B cell (primary cell): ENCODE data around the gene WDR19. TPM values are rescaled to one million over a fixed set of nuclear protein-coding genes. Genes with fewer than 3 reads are reported as not detected.

Experiments used
- ATAC-seq: fragments of 200-7000 bp; cut with Tn5 transposase; one replicate; pipeline ENCODE4 v1.10.0; 2021; ENCODE audit warnings: low read depth, mild to moderate bottlenecking, moderate number of reproducible peaks, moderate library complexity
- CTCF ChIA-PET: fragments of 350-600 bp; sonication (Branson Sonifier 250); formaldehyde crosslinking; loops from one replicate; lab custom pipeline; 2021; ENCODE audit warnings: antibody characterized with exemption, inconsistent platforms; lab: Charles Lee
- POLR2A ChIA-PET: fragments of 350-600 bp; sonication (Branson Sonifier 250); formaldehyde crosslinking; loops from one replicate; lab custom pipeline; 2021; ENCODE audit warnings: antibody characterized with exemption; lab: Charles Lee
- DNase-seq: peaks from one replicate; pipeline ENCODE4 v3.0.0; 2013
- H2AFZ ChIP-seq: 2 replicates; pipeline ENCODE4 v1.6.1; 2012; ENCODE audit warnings: mild to moderate bottlenecking, low read depth, low read length; ENCODE audit not compliant: insufficient read depth, poor library complexity, severe bottlenecking
- H3K27ac ChIP-seq, 2 donors: 1 replicate in 1 of 2; 2 replicates in 1 of 2; pipeline ENCODE4 v1.5.1; 2012 to 2013; ENCODE audit warnings: low read length in 2 of 2, mild to moderate bottlenecking in 2 of 2, moderate library complexity in 1 of 2
- H3K27me3 ChIP-seq, 4 experiments: fragments of 200-600 bp in 1 of 4; sonication (generic) in 1 of 4; replicated peaks in 1 of 4; 1 replicate in 2 of 4; 2 replicates in 2 of 4; pipeline versions ENCODE4 v1.6.1 to v1.7.0; 2013 to 2016; ENCODE audit warnings: low read length in 3 of 4, mild to moderate bottlenecking in 2 of 4, mixed read lengths in 1 of 4, moderate library complexity in 1 of 4; ENCODE audit not compliant: insufficient read depth in 4 of 4, control insufficient read depth in 3 of 4; ENCODE audit errors: control extremely low read depth in 1 of 4
- H3K36me3 ChIP-seq, 2 experiments: replicated peaks in 1 of 2; 1 replicate in 1 of 2; 2 replicates in 1 of 2; pipeline versions ENCODE4 v1.6.1 to v1.7.1; 2013; ENCODE audit warnings: low read length in 1 of 2; ENCODE audit not compliant: insufficient read depth in 2 of 2, control insufficient read depth in 1 of 2; ENCODE audit errors: control extremely low read depth in 1 of 2, extremely low read depth in 1 of 2
- H3K4me1 ChIP-seq, 2 donors: fragments of 200-600 bp in 1 of 2; sonication (generic) in 1 of 2; 1 replicate in 1 of 2; 2 replicates in 1 of 2; pipeline versions ENCODE4 v1.5.1 to v1.6.1; 2013 to 2017; ENCODE audit warnings: low read length in 2 of 2; ENCODE audit not compliant: control insufficient read depth in 2 of 2, insufficient read depth in 2 of 2
- H3K4me2 ChIP-seq: replicated peaks from 2 replicates; pipeline ENCODE3; 2012; ENCODE audit warnings: mild to moderate bottlenecking, low read depth, low read length; ENCODE audit not compliant: poor library complexity, severe bottlenecking
- H3K4me3 ChIP-seq, 5 experiments: fragments of 200-600 bp in 1 of 5; sonication (generic) in 1 of 5; 1 replicate in 3 of 5; 2 replicates in 2 of 5; pipeline versions ENCODE4 v1.5.1 to v1.7.0; 2011 to 2016; ENCODE audit warnings: low read length in 4 of 5, mild to moderate bottlenecking in 4 of 5, low read depth in 2 of 5, control low read depth in 1 of 5, moderate library complexity in 1 of 5; ENCODE audit not compliant: insufficient read depth in 1 of 5; ENCODE audit errors: control extremely low read depth in 1 of 5, extremely low read depth in 1 of 5
- H3K79me2 ChIP-seq: fragments of 200-600 bp; sonication (generic); one replicate; pipeline ENCODE4 v1.6.0; 2016; ENCODE audit warnings: low read length; ENCODE audit not compliant: control insufficient read depth, insufficient read depth
- H3K9ac ChIP-seq: fragments of 200-600 bp; sonication (generic); 2 replicates; pipeline ENCODE4 v1.6.1; 2017; ENCODE audit warnings: mild to moderate bottlenecking, low read length, moderate library complexity
- H3K9me3 ChIP-seq, 3 donors: one replicate each; pipeline versions ENCODE4 v1.6.1 to v1.7.1; 2013; ENCODE audit warnings: low read length in 2 of 3; ENCODE audit not compliant: control insufficient read depth in 2 of 3, insufficient read depth in 1 of 3; ENCODE audit errors: control extremely low read depth in 1 of 3
- H4K20me1 ChIP-seq: 2 replicates; pipeline ENCODE4 v1.6.0; 2012; ENCODE audit warnings: mild to moderate bottlenecking, low read length; ENCODE audit not compliant: insufficient read depth, control insufficient read depth, poor library complexity, severe bottlenecking
- H3K27ac Mint-ChIP-seq: one replicate; pipeline ENCODE4 v1.8.0; 2021; ENCODE audit warnings: mixed read lengths
- H3K27me3 Mint-ChIP-seq: one replicate; pipeline ENCODE4 v1.8.0; 2021; ENCODE audit warnings: mixed read lengths
- H3K4me1 Mint-ChIP-seq: one replicate; pipeline ENCODE4 v1.8.0; 2021; ENCODE audit warnings: mixed read lengths
- H3K4me3 Mint-ChIP-seq: one replicate; pipeline ENCODE4 v1.8.0; 2021; ENCODE audit warnings: mixed read lengths
- H3K9me3 Mint-ChIP-seq: one replicate; pipeline ENCODE4 v1.8.0; 2022; ENCODE audit warnings: mixed read lengths; ENCODE audit not compliant: insufficient read depth
- EZH2 ChIP-seq: IDR thresholded peaks from 2 replicates; pipeline ENCODE4 v1.6.1; 2012; ENCODE audit warnings: borderline replicate concordance, low read depth, mild to moderate bottlenecking, moderate library complexity, low read length; ENCODE audit not compliant: insufficient read depth, poor library complexity, severe bottlenecking
- WGBS: methylation state at CpG from one replicate; pipeline ENCODE4 v1.1.5; 2013; ENCODE audit warnings: missing lambda C conversion rate; ENCODE audit not compliant: insufficient coverage; 5-methylcytosine and 5-hydroxymethylcytosine counted together
- intact Hi-C: fragments of 100-400 bp; cut with micrococcal nuclease; formaldehyde crosslinking; loops from one replicate; pipeline ENCODE4 v1.10.0; 2022
- polyA plus RNA-seq: library from polyadenylated mRNA; depleted of rRNA; stranded (reverse); fragments of >200 nt; gene quantifications from 2 replicates; pipeline ENCODE4 v1.2.3, GENCODE V29; 2012
- total RNA-seq, 2 donors: library from RNA; stranded (reverse); fragments of 120-200 nt in 1 of 2; gene quantifications; 1 replicate in 1 of 2; 2 replicates in 1 of 2; pipeline versions ENCODE4 v1.2.3 to v1.2.4, GENCODE V29; 2013 to 2022
- TF ChIP-seq, protein P1 (sequence below): fragments of 200-600 bp; IDR thresholded peaks from one replicate; pipeline ENCODE4 v1.8.0; 2022; ENCODE audit warnings: antibody characterized with exemption, mild to moderate bottlenecking

Gene WDR19
- total and polyA plus RNA-seq, 2 donors (not counting 1 experiment from before 2014, with no cell fraction given) = 35.1 to 79.8 TPM

DNA sequence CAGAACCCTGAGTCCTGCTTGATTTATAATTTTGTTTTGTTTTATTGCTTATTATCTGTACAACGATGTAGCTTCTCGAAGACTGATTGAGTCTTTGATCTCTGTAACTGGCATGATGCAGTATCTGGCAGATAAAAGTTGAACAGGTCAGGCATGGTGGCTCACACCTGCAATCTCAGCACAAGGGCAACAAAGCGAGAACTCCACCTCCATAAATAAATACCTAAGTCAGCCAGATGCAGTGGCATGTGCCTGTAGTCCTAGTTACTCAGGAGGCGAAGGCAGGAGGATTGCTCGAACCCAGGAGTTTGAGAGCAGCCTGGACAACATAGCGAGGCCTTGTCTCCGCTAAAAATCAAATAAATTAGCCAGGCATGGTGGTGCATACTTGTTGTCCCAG is 15.7 kb upstream of the WDR19 start:
- no peaks in the 10 kb centered on the region for H3K27me3 ChIP-seq
- H3K4me1 ChIP-seq = peaks cover 36 to 38% of the 10 kb centered on the region in 2 donors
- intact Hi-C loops = loop anchor here (1.0 kb wide), 1 partner anchor 16 kb away; the partner anchor contains the start of gene WDR19
- peak overlapping the region; percentile 57 for H3K9ac ChIP-seq
- 27% methylated on average over 5 of the region's 7 CpGs for WGBS
- peak overlapping the region; percentile 92 to 94 for H3K27ac ChIP-seq
- Mint-ChIP-seq H3K27me3 (no peaks in the 10 kb centered on the region), H3K27ac (peak overlapping the region; percentile 88), H3K4me3 (peak overlapping the region; percentile 75), H3K4me1 (peaks cover 51% of the 10 kb centered on the region), H3K9me3 (no peaks in the 10 kb centered on the region)
- DNase-seq = peak; percentile 72
- ChIA-PET POLR2A (interaction anchor here (0.8 to 2.5 kb wide), 2 partner anchors 15 to 22 kb away, joined by 5 to 10 read pairs; no protein-coding TSS in a partner anchor), CTCF (interaction anchor here (0.9 to 2.2 kb wide), 11 partner anchors 8 to 407 kb away, joined by 3 to 11 read pairs (median 4); partner anchors contain the start of genes TLR10 and WDR19)
- TF ChIP-seq EZH2 = no peak
- TF ChIP-seq, protein P1, sequence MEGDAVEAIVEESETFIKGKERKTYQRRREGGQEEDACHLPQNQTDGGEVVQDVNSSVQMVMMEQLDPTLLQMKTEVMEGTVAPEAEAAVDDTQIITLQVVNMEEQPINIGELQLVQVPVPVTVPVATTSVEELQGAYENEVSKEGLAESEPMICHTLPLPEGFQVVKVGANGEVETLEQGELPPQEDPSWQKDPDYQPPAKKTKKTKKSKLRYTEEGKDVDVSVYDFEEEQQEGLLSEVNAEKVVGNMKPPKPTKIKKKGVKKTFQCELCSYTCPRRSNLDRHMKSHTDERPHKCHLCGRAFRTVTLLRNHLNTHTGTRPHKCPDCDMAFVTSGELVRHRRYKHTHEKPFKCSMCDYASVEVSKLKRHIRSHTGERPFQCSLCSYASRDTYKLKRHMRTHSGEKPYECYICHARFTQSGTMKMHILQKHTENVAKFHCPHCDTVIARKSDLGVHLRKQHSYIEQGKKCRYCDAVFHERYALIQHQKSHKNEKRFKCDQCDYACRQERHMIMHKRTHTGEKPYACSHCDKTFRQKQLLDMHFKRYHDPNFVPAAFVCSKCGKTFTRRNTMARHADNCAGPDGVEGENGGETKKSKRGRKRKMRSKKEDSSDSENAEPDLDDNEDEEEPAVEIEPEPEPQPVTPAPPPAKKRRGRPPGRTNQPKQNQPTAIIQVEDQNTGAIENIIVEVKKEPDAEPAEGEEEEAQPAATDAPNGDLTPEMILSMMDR = no peak
- H3K4me3 ChIP-seq = peak overlapping the region in 2 of 5 experiments; percentile 16 to 48
- H3K9me3 ChIP-seq = peaks cover 0 to 4% (median 0%) of the 10 kb centered on the region in 3 donors
- peak; percentile 51 for ATAC-seq
- H3K4me2 ChIP-seq = peak overlapping the region; percentile 71
- H3K36me3 ChIP-seq = no peaks in the 10 kb centered on the region
- H3K79me2 ChIP-seq = no peaks in the 10 kb centered on the region
- H4K20me1 ChIP-seq = no peaks in the 10 kb centered on the region
- H2AFZ ChIP-seq = peak overlapping the region; percentile 39

DNA sequence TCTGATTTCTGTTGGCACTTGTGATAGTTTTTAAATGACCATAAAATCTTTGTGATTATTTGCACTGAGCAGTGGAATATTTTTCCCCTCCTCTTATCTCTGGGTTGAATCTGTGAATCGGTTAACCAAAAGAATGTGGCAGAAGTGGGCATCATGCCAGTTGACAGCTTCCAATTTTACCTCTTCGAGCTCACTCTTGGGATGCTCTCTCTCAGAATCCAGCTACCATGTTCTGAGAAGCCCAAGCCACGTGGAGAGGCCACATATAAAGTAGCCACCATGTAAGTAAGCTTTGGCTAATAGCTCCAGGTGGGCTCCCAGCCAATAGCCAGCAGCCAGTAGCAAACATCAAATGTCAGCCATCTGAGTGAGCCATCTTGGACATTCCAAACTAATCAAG is 12.9 kb upstream of the WDR19 start:
- Mint-ChIP-seq H3K27me3 (no peaks in the 10 kb centered on the region), H3K27ac (no peak overlapping the region), H3K4me1 (peaks cover 52% of the 10 kb centered on the region), H3K9me3 (no peaks in the 10 kb centered on the region), H3K4me3 (no peak overlapping the region)
- Histone ChIP-seq H3K79me2 (no peaks in the 10 kb centered on the region), H3K27me3 (no peaks in the 10 kb centered on the region), H3K4me2 (no peak overlapping the region), H3K4me3 (no peak overlapping the region), H3K27ac (no peak overlapping the region), H3K9ac (no peak overlapping the region), H3K4me1 (peaks cover 36 to 38% of the 10 kb centered on the region in 2 donors), H3K9me3 (peaks cover 0 to 4% (median 0%) of the 10 kb centered on the region in 3 donors), H3K36me3 (no peaks in the 10 kb centered on the region), H4K20me1 (no peaks in the 10 kb centered on the region), H2AFZ (no peak overlapping the region)
- intact Hi-C loops = no loop called here
- ChIA-PET POLR2A (no interaction called here), CTCF (interaction anchor here (1.6 kb wide), 1 partner anchor 12 kb away, joined by 4 read pairs; the partner anchor contains the start of gene WDR19)
- ATAC-seq = no peak
- DNase-seq = no peak
- WGBS = 75% methylated on average over 2 of the region's 3 CpGs
- TF ChIP-seq EZH2 = no peak
